Measurements from ENCODE around the gene DTX1.

The DTX1 gene

DNA sequence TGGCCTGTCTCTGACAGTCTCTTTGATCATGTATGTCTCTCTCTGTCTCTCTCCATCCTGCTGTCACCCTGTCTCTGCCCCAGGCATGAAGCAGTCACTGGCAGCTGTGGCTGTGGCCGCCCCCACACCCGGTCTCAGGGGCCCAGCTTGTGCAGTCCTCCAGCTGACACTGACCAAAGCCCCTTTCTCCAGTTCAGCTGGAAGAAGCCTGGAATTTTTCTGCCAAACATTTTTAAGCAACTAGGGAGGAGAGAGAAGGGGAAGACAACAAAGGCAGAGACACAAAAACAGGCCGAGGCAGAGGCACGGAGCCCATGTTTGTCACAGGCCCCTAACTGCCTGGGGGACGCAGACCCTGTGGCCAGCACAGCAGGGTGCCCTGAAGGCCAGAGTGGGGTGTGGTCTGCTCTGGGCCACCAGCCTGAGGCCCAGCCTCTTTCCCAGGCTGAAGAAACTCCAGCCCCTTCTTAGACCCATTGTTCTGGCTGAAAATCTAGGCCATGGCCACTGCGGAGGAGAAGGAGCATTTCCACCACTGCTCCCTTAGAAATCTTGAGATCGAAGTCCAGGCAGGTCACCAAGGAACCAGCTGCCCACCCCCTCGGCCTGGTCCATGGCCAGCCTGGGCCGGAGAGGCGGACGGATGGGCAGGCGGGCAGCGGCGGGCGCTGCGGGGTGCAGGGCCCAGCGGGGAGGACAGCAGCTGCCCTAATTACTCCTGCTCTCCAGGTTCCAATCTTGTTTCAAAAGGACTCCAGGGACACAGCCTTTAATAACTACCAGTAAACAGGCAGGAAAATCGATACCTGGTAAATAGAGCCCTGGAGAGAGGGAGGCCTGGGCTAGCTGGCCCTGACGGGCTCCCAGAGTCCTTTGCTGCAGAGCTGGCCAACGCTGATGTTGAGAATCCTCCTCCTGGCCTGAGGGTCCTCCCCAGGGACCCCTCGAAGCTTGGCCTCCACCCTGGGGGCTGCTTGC is 14.9 kb downstream of the DTX1 start:
- DNase-seq, result no peak

GRCh38 chr12:113072136-113072535 is 15.6 kb downstream of the DTX1 start:
- no peak for DNase-seq

DNA sequence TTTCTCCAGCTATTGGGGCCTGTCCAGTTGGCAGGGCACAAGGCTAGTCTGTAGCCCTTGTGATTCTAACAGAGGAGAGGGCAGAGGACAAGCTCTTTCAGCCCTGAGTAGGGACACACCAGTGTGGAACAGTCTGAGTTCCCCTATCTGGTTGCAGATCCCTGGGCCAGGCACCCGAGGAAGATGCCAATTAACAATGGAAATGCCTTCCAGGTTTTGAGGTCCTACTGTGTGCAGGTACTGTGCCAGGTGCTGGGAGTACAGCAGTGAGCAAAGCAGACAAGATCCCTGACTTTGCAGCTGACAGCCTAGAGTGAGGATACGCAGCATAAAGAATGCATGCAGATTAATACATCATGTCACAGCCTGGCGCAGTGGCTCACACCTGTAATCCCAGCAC is 17.1 kb downstream of the DTX1 start:
- no peak for DNase-seq

DNA sequence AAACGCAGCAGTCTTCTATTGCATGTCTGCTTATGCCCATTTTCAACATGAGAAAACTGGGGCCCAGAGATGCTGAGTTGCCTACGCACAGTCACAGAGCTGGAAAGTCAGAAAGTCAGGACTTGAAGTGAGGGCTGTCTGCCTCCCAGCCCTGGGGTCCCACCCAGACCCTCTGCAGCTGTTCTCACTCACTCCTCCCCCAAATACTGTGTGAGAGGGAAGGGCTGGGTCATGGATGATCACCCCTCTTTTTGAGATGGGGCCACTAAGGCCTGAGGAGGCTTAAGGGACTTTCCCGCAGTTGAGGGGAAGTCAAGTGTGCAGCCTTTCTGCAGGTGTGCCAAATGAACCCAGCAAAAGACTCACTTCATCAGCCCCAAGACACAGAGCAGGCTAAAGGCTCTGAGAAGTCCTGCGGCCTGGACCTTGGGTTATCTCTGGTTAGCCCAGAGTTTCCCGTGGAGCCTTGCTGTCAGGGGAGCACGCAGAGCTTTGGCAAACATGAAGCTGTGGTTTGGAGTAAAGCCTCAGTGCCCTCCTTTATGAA is 18.7 kb downstream of the DTX1 start:
- DNase-seq, result no peak

- no peak for DNase-seq
Observed at GRCh38 chr12:113077057-113077858, 20.7 kb downstream of the DTX1 start.

GRCh38 chr12:113077859-113078255 is 21.3 kb downstream of the DTX1 start:
- no peak for DNase-seq

- no peak for DNase-seq
Observed at GRCh38 chr12:113081873-113082272, 25.3 kb downstream of the DTX1 start.

DNA sequence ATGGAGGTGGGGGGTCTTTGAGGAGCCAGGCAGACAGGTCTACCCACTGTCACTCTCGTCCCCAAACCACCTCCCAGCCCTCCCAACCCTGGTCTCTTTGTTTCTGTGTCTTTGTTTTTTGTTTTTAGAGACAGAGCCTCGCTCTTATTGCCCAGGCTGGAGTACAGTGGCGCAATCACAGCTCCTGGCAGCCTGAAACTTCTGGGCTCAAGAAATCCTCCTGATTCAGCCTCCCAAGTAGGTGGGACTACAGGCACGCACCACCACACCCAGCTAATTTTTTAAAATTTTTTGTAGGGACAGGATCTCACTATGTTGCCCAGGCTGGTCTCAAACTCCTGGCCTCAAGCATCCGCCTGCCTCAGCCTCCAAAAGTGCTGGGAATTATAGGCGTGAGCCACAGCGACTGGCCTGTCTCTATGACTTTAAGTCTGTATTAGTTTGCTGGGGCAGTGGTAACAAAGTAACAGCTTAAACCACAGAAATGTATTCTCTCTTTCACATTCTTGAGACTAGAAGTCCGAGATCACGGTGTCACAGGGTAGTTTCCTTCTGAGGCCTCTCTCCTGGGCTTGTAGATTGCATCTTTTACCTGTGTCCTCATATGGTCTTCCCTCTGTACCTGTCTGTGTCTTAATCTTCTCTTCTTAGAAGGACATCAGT is 26.1 kb downstream of the DTX1 start:
- DNase-seq, result no peak

- DNase-seq, result no peak
Observed at GRCh38 chr12:113083863-113084435, 27.4 kb downstream of the DTX1 start.

DNA sequence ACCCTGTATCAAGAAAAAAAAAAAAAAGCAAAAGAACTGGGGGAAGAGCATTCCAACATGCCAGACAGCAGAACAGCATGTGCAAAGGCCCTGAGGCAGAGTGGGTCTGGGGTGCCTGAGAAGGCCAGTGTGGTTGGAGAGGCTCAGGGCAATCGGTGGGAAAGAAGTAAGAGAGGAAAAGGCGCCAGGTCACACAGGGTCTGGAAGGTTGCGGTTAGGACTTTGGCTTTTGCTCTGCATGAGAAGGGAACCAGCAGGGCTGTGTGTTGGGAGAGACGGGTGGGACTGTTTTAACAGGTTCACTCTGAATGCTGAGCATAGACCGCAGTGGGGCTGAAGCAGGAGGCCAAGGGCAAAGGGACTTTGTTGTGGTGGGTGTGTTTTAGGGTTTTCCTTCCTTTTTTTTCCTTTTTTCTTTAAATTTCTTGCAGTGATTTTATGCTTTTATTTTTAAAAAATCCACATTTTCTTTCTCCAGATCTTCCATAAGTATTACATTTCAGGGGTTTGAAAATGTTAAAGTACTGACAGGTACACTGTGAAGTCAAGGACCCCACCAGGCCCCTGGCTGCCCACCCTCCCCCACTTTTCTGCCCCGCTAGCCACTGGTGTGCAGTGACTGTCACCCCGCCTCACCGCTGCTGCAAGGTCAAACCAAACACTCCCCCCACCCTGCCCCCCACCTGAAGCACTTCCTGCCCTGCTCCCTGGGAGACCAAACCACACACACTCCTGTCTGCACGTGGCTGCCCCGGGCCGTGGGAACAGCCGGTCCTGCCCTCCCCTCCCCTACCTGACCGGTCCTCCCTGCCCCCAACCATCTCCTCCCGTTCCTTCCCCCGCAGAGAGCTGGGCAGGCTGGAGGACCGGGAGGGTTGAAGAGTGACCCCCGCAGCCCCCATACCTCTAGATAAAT is 30.0 kb downstream of the DTX1 start:
- no peak for DNase-seq

- DNase-seq, result no peak
Observed at GRCh38 chr12:113087193-113087592, 30.7 kb downstream of the DTX1 start.

- no peak for DNase-seq
Observed at GRCh38 chr12:113088037-113088436, 31.5 kb downstream of the DTX1 start.

- no peak for DNase-seq
Observed at GRCh38 chr12:113088971-113089756, 32.6 kb downstream of the DTX1 start.

DNA sequence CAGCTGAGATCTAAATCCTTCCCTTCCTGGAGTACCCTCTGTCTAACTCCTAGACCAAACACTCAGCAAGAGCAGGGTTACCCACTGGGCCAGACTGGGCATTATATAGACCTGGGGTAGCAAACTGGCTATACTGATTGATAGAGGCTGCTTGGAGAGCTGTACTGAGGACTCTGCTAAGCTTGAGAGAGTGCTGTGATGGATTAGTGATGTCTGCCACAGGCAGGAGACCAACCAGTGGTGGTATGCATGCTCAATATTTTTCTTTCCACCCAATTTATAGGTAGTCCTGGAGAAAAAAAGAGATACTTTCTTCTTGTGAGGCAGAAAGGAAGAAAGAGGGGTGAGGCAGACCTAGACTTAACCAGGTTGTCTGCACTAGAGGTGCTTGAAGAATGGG is 33.3 kb downstream of the DTX1 start:
- no peak for DNase-seq

DNA sequence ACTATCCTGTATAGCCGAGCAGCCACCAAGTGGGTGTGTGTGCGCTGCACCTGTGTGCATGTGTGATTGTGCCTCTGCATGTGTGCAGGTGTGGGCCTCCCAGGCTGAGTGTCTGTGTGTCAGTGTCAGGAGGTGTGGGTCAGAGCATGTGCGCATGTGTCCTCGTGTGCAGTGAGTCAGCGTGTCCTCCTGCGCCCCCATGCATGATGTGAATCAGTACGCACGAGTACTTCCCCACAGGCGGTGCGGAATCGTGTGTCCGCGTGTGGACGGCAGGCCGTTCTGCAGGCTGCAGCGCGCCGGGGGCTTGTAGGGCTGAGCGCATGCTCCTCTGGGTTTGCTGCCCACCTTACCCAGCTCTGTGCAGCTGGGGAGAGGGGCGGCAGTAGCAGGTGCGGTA is 34.2 kb downstream of the DTX1 start:
- DNase-seq, result no peak

DNA sequence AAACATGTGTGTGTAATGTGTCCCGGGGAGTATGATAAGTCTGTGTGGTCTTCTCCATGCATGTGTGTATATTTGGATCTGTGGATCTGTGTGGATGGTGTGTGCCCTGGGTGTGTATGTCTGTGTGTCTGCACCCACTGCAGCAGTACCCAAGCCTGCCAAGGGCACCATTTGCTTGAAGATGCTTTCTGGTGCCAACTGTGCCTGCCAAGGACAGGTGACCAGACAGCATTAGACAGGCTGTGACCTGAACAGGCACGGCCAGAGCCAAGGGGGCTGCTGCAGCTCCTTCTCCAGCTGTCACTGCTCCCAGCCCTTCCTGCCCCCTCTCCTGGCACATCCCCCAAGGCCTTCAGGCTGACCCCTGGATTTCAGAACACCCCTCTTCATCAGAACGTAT is 35.0 kb downstream of the DTX1 start:
- DNase-seq, result no peak

- DNase-seq, result no peak
Observed at GRCh38 chr12:113092607-113093408, 36.3 kb downstream of the DTX1 start.

DNA sequence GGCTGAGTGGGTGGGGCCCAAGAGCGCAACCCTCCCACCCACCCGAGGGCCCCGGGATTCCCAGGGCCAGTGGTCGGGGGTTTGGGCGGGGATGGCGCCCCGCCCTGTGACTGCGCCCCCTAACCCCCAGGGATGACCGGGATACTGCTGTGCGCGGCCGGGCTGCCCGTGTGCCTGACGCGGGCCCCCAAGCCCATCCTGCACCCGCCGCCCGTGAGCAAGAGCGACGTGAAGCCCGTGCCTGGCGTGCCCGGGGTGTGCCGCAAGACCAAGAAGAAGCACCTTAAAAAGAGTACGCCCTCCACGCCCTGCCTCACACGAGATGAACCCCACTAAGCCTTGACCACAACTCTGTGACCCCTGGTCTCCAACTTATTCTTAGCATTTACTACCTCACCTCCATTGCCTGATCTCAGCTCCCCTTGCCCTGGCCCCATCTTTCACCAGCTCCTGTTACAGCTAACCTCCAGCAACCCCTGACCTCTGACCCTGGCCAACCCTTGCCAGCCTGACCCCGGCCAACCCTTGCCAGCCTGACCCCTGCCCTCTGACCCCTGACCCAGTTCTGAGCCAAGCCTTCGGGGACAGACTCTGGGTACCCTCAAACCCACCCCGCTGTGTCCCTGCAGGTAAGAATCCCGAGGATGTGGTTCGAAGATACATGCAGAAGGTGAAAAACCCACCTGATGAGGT is 37.0 kb downstream of the DTX1 start:
- DNase-seq, result no peak

- DNase-seq, result no peak
Observed at GRCh38 chr12:113094738-113095137, 38.2 kb downstream of the DTX1 start.

Data from NCI-H1048 (cell line).